HFF-Myc (cell line): ENCODE results near the gene WDR7.
A peak's percentile ranks its signal among the peaks of the same experiment; 100 is the strongest.

Source experiments
- DNase-seq: peaks from one replicate; pipeline ENCODE4 v3.0.0-alpha.2; 2011; ENCODE audit warnings: low read depth; ENCODE audit errors: extremely low read depth
- H3K4me3 ChIP-seq: replicated peaks from 2 replicates; pipeline ENCODE4 v1.5.1; 2011; ENCODE audit warnings: low read depth, mild to moderate bottlenecking, control low read depth, low read length
- CTCF ChIP-seq: IDR thresholded peaks from 2 replicates; pipeline ENCODE4 v1.5.1; 2012; ENCODE audit warnings: mild to moderate bottlenecking, low read depth, low read length, control low read depth; ENCODE audit errors: missing control alignments

Gene WDR7

GRCh38 chr18:56853961-56854360 lies 202.8 kb downstream of the WDR7 start:
- no peak overlapping the region for H3K4me3 ChIP-seq
- DNase-seq: no peak
- no peak for TF ChIP-seq CTCF

GRCh38 chr18:56861244-56861643 lies 210.1 kb downstream of the WDR7 start:
- no peak for DNase-seq
- H3K4me3 ChIP-seq: no peak overlapping the region
- TF ChIP-seq CTCF: no peak

- H3K4me3 ChIP-seq: no peak overlapping the region
- peak; percentile 64 for DNase-seq
- peak; percentile 73 for TF ChIP-seq CTCF
Measured at GRCh38 chr18:56869189-56869777, 218.1 kb downstream of the WDR7 start.

- no peak overlapping the region for H3K4me3 ChIP-seq
- no peak for TF ChIP-seq CTCF
- no peak for DNase-seq
Measured at GRCh38 chr18:56870982-56871381, 219.8 kb downstream of the WDR7 start.

DNA sequence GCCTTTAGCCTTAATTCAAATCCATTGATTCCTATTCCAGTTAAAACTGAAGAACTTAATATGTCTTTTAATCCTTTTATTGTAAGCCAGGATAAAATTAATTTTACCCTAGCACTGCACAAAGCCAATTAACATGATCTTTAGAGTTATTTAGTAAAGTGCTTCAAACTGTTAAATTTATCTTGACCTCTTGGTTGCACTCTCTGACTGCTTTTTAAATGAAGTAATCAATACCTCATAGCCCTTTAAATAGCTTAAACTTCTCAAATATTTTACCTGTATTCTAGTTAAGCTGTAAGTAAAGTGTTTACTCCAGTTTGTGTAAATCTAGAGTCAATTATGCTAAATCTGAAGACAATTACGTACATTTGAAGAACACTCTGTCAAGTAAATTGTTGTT lies 221.0 kb downstream of the WDR7 start:
- no peak for DNase-seq
- no peak overlapping the region for H3K4me3 ChIP-seq
- no peak for TF ChIP-seq CTCF

GRCh38 chr18:56873441-56874140 lies 222.4 kb downstream of the WDR7 start:
- DNase-seq: no peak
- TF ChIP-seq CTCF: no peak
- H3K4me3 ChIP-seq: no peak overlapping the region
